SU-DHL-6 (cell line): ENCODE results near the gene DCUN1D2.

ENCODE experiments used
- CTCF ChIP-seq: fragments of 200-600 bp; sonication (generic); IDR thresholded peaks from one replicate; pipeline ENCODE4 v1.5.1; 2017; ENCODE audit warnings: antibody characterized with exemption, mild to moderate bottlenecking, low read length, moderate library complexity; ENCODE audit not compliant: insufficient read depth, poor library complexity, severe bottlenecking
- EZH2phosphoT487 ChIP-seq: fragments of 200-600 bp; sonication (generic), shearing (Covaris generic); conservative IDR thresholded peaks from 2 replicates; pipeline ENCODE4 v1.6.1; 2018; ENCODE audit warnings: mild to moderate bottlenecking, antibody characterized with exemption, low read length, moderate library complexity, mixed read lengths

- TF ChIP-seq CTCF (no peak), EZH2phosphoT487 (no peak)
These were observed 12.8 kb downstream of the DCUN1D2 start for GRCh38 chr13:113477724-113478123.
